ENCODE data around the gene CCNY. TPM values are rescaled to one million over a fixed set of nuclear protein-coding genes. Genes with fewer than 3 reads are reported as not detected.
"Not testable (repeated sequence)": the region's sequence is repeated elsewhere in the genome, so short reads cannot be mapped to it uniquely, and the experiment has no call there.

The CCNY gene
- total and polyA plus RNA-seq, 8 donors: 10.6 to 41.7 (median 26.6) TPM

GRCh38 chr10:35517431-35518181 is 181.3 kb downstream of the CCNY start:
- ATAC-seq (peak in 2 of 4 donors; percentile 42 to 44), FAIRE-seq (no peak), DNase-seq (no peak)
- Histone ChIP-seq H3K36me3 (no peaks in the 10 kb centered on the region), H3K27ac (no peak overlapping the region), H3K4me1 (no peaks in the 10 kb centered on the region), H3K4me3 (no peak overlapping the region), H3K9me3 (no peaks in the 10 kb centered on the region), H3K27me3 (no peaks in the 10 kb centered on the region)
- 88 to 89% methylated on average over 11 of the region's 11 CpGs for WGBS, 2 donors
- TF ChIP-seq, protein P1, sequence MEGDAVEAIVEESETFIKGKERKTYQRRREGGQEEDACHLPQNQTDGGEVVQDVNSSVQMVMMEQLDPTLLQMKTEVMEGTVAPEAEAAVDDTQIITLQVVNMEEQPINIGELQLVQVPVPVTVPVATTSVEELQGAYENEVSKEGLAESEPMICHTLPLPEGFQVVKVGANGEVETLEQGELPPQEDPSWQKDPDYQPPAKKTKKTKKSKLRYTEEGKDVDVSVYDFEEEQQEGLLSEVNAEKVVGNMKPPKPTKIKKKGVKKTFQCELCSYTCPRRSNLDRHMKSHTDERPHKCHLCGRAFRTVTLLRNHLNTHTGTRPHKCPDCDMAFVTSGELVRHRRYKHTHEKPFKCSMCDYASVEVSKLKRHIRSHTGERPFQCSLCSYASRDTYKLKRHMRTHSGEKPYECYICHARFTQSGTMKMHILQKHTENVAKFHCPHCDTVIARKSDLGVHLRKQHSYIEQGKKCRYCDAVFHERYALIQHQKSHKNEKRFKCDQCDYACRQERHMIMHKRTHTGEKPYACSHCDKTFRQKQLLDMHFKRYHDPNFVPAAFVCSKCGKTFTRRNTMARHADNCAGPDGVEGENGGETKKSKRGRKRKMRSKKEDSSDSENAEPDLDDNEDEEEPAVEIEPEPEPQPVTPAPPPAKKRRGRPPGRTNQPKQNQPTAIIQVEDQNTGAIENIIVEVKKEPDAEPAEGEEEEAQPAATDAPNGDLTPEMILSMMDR (IDR thresholded peaks at IDR 0.05): no peak
- intact Hi-C loops (cut with DNase I): no loop called here

DNA sequence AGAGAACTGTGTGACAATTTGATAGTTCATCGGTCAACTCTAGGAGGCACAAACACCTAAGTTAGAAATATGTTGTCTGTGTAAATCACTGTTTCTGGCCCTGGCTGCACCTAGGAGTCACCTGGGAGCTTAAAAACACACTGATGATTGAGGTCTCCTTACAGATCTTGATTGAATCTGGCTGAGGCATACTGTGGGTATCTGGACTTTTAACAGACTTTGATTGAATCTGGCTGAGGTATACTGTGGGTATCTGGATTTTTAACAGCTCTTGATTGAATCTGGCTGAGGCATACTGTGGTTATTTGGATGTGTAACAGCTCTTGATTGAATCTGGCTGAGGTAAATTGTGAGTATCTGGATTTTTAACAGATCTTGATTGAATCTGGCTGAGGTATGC is 181.9 kb downstream of the CCNY start:
- DNase-seq; intact Hi-C loops (cut with DNase I); H3K27ac ChIP-seq; ATAC-seq; H3K4me1 ChIP-seq; H3K9me3 ChIP-seq; H3K27me3 ChIP-seq; H3K4me3 ChIP-seq; H3K36me3 ChIP-seq; FAIRE-seq: not testable (repeated sequence)
- 88 to 96% methylated on average over 1 of the region's 1 CpG for WGBS, 2 donors

- Histone ChIP-seq H3K4me1 (no peaks in the 10 kb centered on the region), H3K4me3 (no peak overlapping the region), H3K27me3 (no peaks in the 10 kb centered on the region), H3K27ac (no peak overlapping the region), H3K36me3 (no peaks in the 10 kb centered on the region), H3K9me3 (no peaks in the 10 kb centered on the region)
- DNase-seq (no peak), ATAC-seq (no peak), FAIRE-seq (no peak)
- intact Hi-C loops (cut with DNase I): no loop called here
- TF ChIP-seq, protein P1 (IDR thresholded peaks at IDR 0.05): no peak
- 97 to 98% methylated on average over 3 of the region's 3 CpGs for WGBS, 2 donors
Measured at GRCh38 chr10:35520996-35521395, 184.7 kb downstream of the CCNY start.

GRCh38 chr10:35523670-35524225 is 187.4 kb downstream of the CCNY start:
- Histone ChIP-seq H3K36me3 (no peaks in the 10 kb centered on the region), H3K4me3 (no peak overlapping the region), H3K27ac (no peak overlapping the region), H3K4me1 (no peaks in the 10 kb centered on the region), H3K9me3 (no peaks in the 10 kb centered on the region), H3K27me3 (no peaks in the 10 kb centered on the region)
- TF ChIP-seq, protein P1 (IDR thresholded peaks at IDR 0.05): no peak
- 69 to 77% methylated on average over 3 of the region's 3 CpGs for WGBS, 2 donors
- ATAC-seq: no peak
- no peak for FAIRE-seq
- no peak for DNase-seq
- intact Hi-C loops (cut with DNase I): no loop called here

DNA sequence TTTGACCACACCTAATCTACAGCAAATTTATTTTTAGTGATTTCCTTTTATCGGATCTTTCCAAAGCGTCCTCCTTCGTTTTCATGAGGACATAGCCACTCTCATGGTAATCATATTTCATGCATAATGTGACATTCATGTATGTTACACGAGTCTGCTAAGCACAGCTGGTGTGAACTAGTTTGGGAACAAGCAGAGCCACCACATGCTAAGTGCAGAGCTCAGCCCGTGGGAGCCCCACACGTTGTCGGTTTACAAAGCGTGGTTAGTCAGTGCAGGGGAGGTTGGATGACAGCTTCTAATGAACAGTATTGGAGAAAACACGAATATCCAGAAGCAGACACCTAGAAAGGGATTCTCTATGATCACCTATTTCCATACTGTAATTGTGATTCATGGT is 190.4 kb downstream of the CCNY start:
- FAIRE-seq (no peak), DNase-seq (no peak), ATAC-seq (no peak)
- intact Hi-C loops (cut with DNase I): no loop called here
- TF ChIP-seq, protein P1 (IDR thresholded peaks at IDR 0.05): no peak
- Histone ChIP-seq H3K4me3 (no peak overlapping the region), H3K9me3 (no peaks in the 10 kb centered on the region), H3K27ac (no peak overlapping the region), H3K4me1 (no peaks in the 10 kb centered on the region), H3K27me3 (no peaks in the 10 kb centered on the region), H3K36me3 (peaks cover 0 to 11% (median 0%) of the 10 kb centered on the region in 3 donors)
- WGBS, 2 donors: 78% methylated on average over 9 of the region's 9 CpGs
